HT1080 (cell line): ENCODE data around the gene IGF2BP1. TPM values are rescaled to one million over a fixed set of nuclear protein-coding genes. Genes with fewer than 3 reads are reported as not detected.
"Not testable (repeated sequence)": the region's sequence is repeated elsewhere in the genome, so short reads cannot be mapped to it uniquely, and the experiment has no call there.

Experiments used
- DNase-seq: peaks from one replicate; pipeline ENCODE4 v3.0.0-alpha.2; 2015; ENCODE audit warnings: low read depth
- small RNA-seq: library from RNA; depleted of rRNA; stranded (forward); fragments of <200 nt; gene quantifications from one replicate; pipeline ENCODE3, GENCODE V24; 2014
- total RNA-seq: library from RNA; depleted of rRNA; stranded (reverse); fragments of >200 nt; shearing (Covaris generic); gene quantifications from 2 replicates; pipeline ENCODE4 v1.2.3, GENCODE V29; 2014; rRNA removed

Gene IGF2BP1
- total RNA-seq, 1 experiment from 2014 or later: 18.5 TPM

- no peak for DNase-seq
Observed at GRCh38 chr17:49090878-49091594, 93.9 kb downstream of the IGF2BP1 start.

- no peak for DNase-seq
Observed at GRCh38 chr17:49093131-49093530, 95.9 kb downstream of the IGF2BP1 start.

GRCh38 chr17:49100601-49101000, 103.4 kb downstream of the IGF2BP1 start:
- no peak for DNase-seq

GRCh38 chr17:49101054-49101534, 103.9 kb downstream of the IGF2BP1 start:
- DNase-seq: peak; percentile 74

GRCh38 chr17:49103360-49103759, 106.2 kb downstream of the IGF2BP1 start:
- not testable (repeated sequence) for DNase-seq

- DNase-seq: no peak
Observed at GRCh38 chr17:49104511-49105074, 107.4 kb downstream of the IGF2BP1 start.

Small RNA genes lying within 50 kb of the gene (small RNA-seq; reads per million reads assigned to genes)
- not detected for gene RF00017
- not detected for gene RF01210
- 0.11 reads per million for gene RNU1-42P
- not detected for gene RNU6-826P

Other genes starting within 250 kb of the IGF2BP1 start
- gene TTLL6, start 180.2 kb upstream of the IGF2BP1 start, total RNA-seq: 0.21 and 1.0 TPM in 2 replicates
- gene CALCOCO2, start 166.3 kb upstream of the IGF2BP1 start, total RNA-seq: 22.5 and 27.2 TPM in 2 replicates
- gene ATP5MC1, start 104.6 kb upstream of the IGF2BP1 start, total RNA-seq: 230 and 279 TPM in 2 replicates
- 94.8 and 123 TPM in 2 replicates for gene UBE2Z, start 89.0 kb upstream of the IGF2BP1 start, total RNA-seq
- 124 and 127 TPM in 2 replicates for gene SNF8, start 52.5 kb upstream of the IGF2BP1 start, total RNA-seq
- not detected in 2 replicates for gene GIP, start 28.8 kb upstream of the IGF2BP1 start, total RNA-seq
- not detected in 2 replicates for gene B4GALNT2, start 135.4 kb downstream of the IGF2BP1 start, total RNA-seq
- gene GNGT2, start 213.2 kb downstream of the IGF2BP1 start, total RNA-seq: 10.9 and 17.1 TPM in 2 replicates
- gene ABI3, start 213.3 kb downstream of the IGF2BP1 start, total RNA-seq: 10.3 and 13.7 TPM in 2 replicates
- gene PHOSPHO1, start 233.4 kb downstream of the IGF2BP1 start, total RNA-seq: 0.47 TPM in 1 of 2 replicates, not detected in the other